Measurements from ENCODE around the gene IRF2BP2. TPM values are rescaled to one million over a fixed set of nuclear protein-coding genes. Genes with fewer than 3 reads are reported as not detected.

The IRF2BP2 gene
- total and polyA plus RNA-seq, 2 donors (not counting 1 experiment from before 2014, with no cell fraction given): 17.8 to 71.8 TPM

- no peak overlapping the region for H2AFZ ChIP-seq (ENCODE audit: low read length)
- H3K4me3 ChIP-seq (replicated peaks in 1 of 4; ENCODE audit: control extremely low read depth in 1 of 4, insufficient read depth in 1 of 4, low read depth in 3 of 4, low read length in 4 of 4): no peak overlapping the region
Measured at GRCh38 chr1:234656944-234657654, 47.1 kb upstream of the IRF2BP2 start.

GRCh38 chr1:234656070-234656895 lies 46.3 kb upstream of the IRF2BP2 start:
- Histone ChIP-seq H3K9ac (ENCODE audit: insufficient read depth, low read length) (no peak overlapping the region), H3K4me1 (ENCODE audit: control insufficient read depth, extremely low read depth, insufficient read depth, low read length) (peaks cover 22% of the 10 kb centered on the region), H2AFZ (ENCODE audit: low read length) (no peak overlapping the region), H3K9me3 (ENCODE audit: control insufficient read depth, insufficient read depth, low read depth, low read length) (no peaks in the 10 kb centered on the region), H3K79me2 (ENCODE audit: control insufficient read depth, insufficient read depth, low read length) (no peaks in the 10 kb centered on the region), H3K27me3 (ENCODE audit: control insufficient read depth, insufficient read depth, low read length) (no peaks in the 10 kb centered on the region), H3K4me2 (ENCODE audit: extremely low read depth, insufficient read depth, low read length) (no peak overlapping the region), H3K36me3 (ENCODE audit: control insufficient read depth, insufficient read depth, low read length) (no peaks in the 10 kb centered on the region), H3K27ac (ENCODE audit: insufficient read depth, low read length) (peak overlapping the region; percentile 89), H3K4me3 (replicated peaks in 1 of 4; ENCODE audit: control extremely low read depth in 1 of 4, insufficient read depth in 1 of 4, low read depth in 3 of 4, low read length in 4 of 4) (no peak overlapping the region), H4K20me1 (ENCODE audit: control insufficient read depth, extremely low read depth, insufficient read depth, low read length) (no peaks in the 10 kb centered on the region)
- no peak for TF ChIP-seq CTCF (conservative IDR thresholded peaks at IDR 0.05 in 1 of 2, IDR thresholded peaks at IDR 0.05 in 1 of 2; ENCODE audit: low read depth in 1 of 2, low read length in 2 of 2)
- peak in 1 of 2 donors; percentile 29 for DNase-seq (ENCODE audit: low read depth in 2 of 2)

More at GRCh38 chr1:234656944-234657654, 47.1 kb upstream of the IRF2BP2 start:
- H3K4me2 ChIP-seq (ENCODE audit: extremely low read depth, insufficient read depth, low read length): peak overlapping the region; percentile 55
- no peaks in the 10 kb centered on the region for H3K36me3 ChIP-seq (ENCODE audit: control insufficient read depth, insufficient read depth, low read length)
- H4K20me1 ChIP-seq (ENCODE audit: control insufficient read depth, extremely low read depth, insufficient read depth, low read length): no peaks in the 10 kb centered on the region
- DNase-seq (ENCODE audit: low read depth in 2 of 2): peak; percentile 92 to 97
- no peak overlapping the region for H3K9ac ChIP-seq (ENCODE audit: insufficient read depth, low read length)
- no peaks in the 10 kb centered on the region for H3K79me2 ChIP-seq (ENCODE audit: control insufficient read depth, insufficient read depth, low read length)
- H3K4me1 ChIP-seq (ENCODE audit: control insufficient read depth, extremely low read depth, insufficient read depth, low read length): peaks cover 22% of the 10 kb centered on the region
- no peak for TF ChIP-seq CTCF (conservative IDR thresholded peaks at IDR 0.05 in 1 of 2, IDR thresholded peaks at IDR 0.05 in 1 of 2; ENCODE audit: low read depth in 1 of 2, low read length in 2 of 2)
- TF ChIP-seq EZH2 (IDR thresholded peaks at IDR 0.05; ENCODE audit: low read length, missing control alignments): no peak
- no peaks in the 10 kb centered on the region for H3K9me3 ChIP-seq (ENCODE audit: control insufficient read depth, insufficient read depth, low read depth, low read length)
- H3K27me3 ChIP-seq (ENCODE audit: control insufficient read depth, insufficient read depth, low read length): no peaks in the 10 kb centered on the region
- peak overlapping the region; percentile 89 for H3K27ac ChIP-seq (ENCODE audit: insufficient read depth, low read length)

GRCh38 chr1:234655328-234656069 lies 45.5 kb upstream of the IRF2BP2 start:
- Histone ChIP-seq H3K27ac (ENCODE audit: insufficient read depth, low read length) (no peak overlapping the region), H4K20me1 (ENCODE audit: control insufficient read depth, extremely low read depth, insufficient read depth, low read length) (no peaks in the 10 kb centered on the region), H3K79me2 (ENCODE audit: control insufficient read depth, insufficient read depth, low read length) (no peaks in the 10 kb centered on the region), H3K9me3 (ENCODE audit: control insufficient read depth, insufficient read depth, low read depth, low read length) (no peaks in the 10 kb centered on the region), H3K4me2 (ENCODE audit: extremely low read depth, insufficient read depth, low read length) (no peak overlapping the region), H2AFZ (ENCODE audit: low read length) (no peak overlapping the region), H3K4me1 (ENCODE audit: control insufficient read depth, extremely low read depth, insufficient read depth, low read length) (peaks cover 22% of the 10 kb centered on the region), H3K9ac (ENCODE audit: insufficient read depth, low read length) (no peak overlapping the region), H3K4me3 (replicated peaks in 1 of 4; ENCODE audit: control extremely low read depth in 1 of 4, insufficient read depth in 1 of 4, low read depth in 3 of 4, low read length in 4 of 4) (no peak overlapping the region), H3K36me3 (ENCODE audit: control insufficient read depth, insufficient read depth, low read length) (no peaks in the 10 kb centered on the region), H3K27me3 (ENCODE audit: control insufficient read depth, insufficient read depth, low read length) (no peaks in the 10 kb centered on the region)
- DNase-seq (ENCODE audit: low read depth in 2 of 2): no peak
- no peak for TF ChIP-seq EZH2 (IDR thresholded peaks at IDR 0.05; ENCODE audit: low read length, missing control alignments)
- TF ChIP-seq CTCF (conservative IDR thresholded peaks at IDR 0.05 in 1 of 2, IDR thresholded peaks at IDR 0.05 in 1 of 2; ENCODE audit: low read depth in 1 of 2, low read length in 2 of 2): no peak
